Endothelial cell of umbilical vein (primary cell): ENCODE results near the gene CAMK2B.

Experiments
- CTCF ChIP-seq, 2 donors: IDR thresholded peaks; 1 replicate in 1 of 2; 2 replicates in 1 of 2; pipeline ENCODE4 v1.5.1; 2011; ENCODE audit warnings: low read length in 2 of 2, mild to moderate bottlenecking in 2 of 2, moderate library complexity in 2 of 2, control low read depth in 1 of 2, inconsistent platforms in 1 of 2, low read depth in 1 of 2; ENCODE audit not compliant: insufficient read depth in 1 of 2; ENCODE audit errors: extremely low read depth in 1 of 2
- JUN ChIP-seq: IDR thresholded peaks from 2 replicates; pipeline ENCODE4 v1.6.1; 2011; ENCODE audit warnings: borderline replicate concordance, low read depth; ENCODE audit not compliant: insufficient read length, insufficient read depth
- MAX ChIP-seq: IDR thresholded peaks from 2 replicates; pipeline ENCODE4 v1.6.1; 2011; ENCODE audit not compliant: insufficient read depth, insufficient read length
- POLR2A ChIP-seq: IDR thresholded peaks from 2 replicates; pipeline ENCODE4 v1.6.1; 2012; ENCODE audit warnings: low read depth, mild to moderate bottlenecking, control low read depth, low read length

- TF ChIP-seq MAX = no peak
- TF ChIP-seq POLR2A = no peak
- TF ChIP-seq CTCF (IDR thresholded peaks at IDR 0.05; ENCODE audit: extremely low read depth in 1 of 2, insufficient read depth in 1 of 2, low read depth in 1 of 2, low read length in 2 of 2) = no peak
- TF ChIP-seq JUN = no peak
These were observed 86.0 kb downstream of the CAMK2B start for GRCh38 chr7:44239361-44239760.
